ENCODE data around the gene LHB.

GRCh38 chr19:48990400-48990799, 26.5 kb downstream of the LHB start:
- TF ChIP-seq, protein P1, sequence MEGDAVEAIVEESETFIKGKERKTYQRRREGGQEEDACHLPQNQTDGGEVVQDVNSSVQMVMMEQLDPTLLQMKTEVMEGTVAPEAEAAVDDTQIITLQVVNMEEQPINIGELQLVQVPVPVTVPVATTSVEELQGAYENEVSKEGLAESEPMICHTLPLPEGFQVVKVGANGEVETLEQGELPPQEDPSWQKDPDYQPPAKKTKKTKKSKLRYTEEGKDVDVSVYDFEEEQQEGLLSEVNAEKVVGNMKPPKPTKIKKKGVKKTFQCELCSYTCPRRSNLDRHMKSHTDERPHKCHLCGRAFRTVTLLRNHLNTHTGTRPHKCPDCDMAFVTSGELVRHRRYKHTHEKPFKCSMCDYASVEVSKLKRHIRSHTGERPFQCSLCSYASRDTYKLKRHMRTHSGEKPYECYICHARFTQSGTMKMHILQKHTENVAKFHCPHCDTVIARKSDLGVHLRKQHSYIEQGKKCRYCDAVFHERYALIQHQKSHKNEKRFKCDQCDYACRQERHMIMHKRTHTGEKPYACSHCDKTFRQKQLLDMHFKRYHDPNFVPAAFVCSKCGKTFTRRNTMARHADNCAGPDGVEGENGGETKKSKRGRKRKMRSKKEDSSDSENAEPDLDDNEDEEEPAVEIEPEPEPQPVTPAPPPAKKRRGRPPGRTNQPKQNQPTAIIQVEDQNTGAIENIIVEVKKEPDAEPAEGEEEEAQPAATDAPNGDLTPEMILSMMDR (conservative IDR thresholded peaks at IDR 0.05; ENCODE audit: low read length), result no peak
- no peak for TF ChIP-seq EZH2phosphoT487 (IDR thresholded peaks at IDR 0.05; ENCODE audit: borderline replicate concordance)
